Chondrocyte (in vitro differentiated cells): ENCODE data around the gene CXXC1. TPM values are rescaled to one million over a fixed set of nuclear protein-coding genes. Genes with fewer than 3 reads are reported as not detected.
A peak's percentile ranks its signal among the peaks of the same experiment; 100 is the strongest.

ENCODE experiments used
- DNase-seq: peaks from one replicate; pipeline ENCODE4 v3.0.0; 2021; ENCODE audit warnings: mixed read lengths, low spot score
- H3K27ac Mint-ChIP-seq: one replicate; pipeline ENCODE4 v1.8.0; 2021; ENCODE audit warnings: mild to moderate bottlenecking, moderate library complexity, mixed read lengths; ENCODE audit not compliant: unreplicated experiment
- H3K27me3 Mint-ChIP-seq: 2 replicates; pipeline ENCODE4 v1.8.0; 2021; ENCODE audit warnings: low read depth, mixed read lengths
- H3K36me3 Mint-ChIP-seq: 2 replicates; pipeline ENCODE4 v1.8.0; 2021; ENCODE audit warnings: low read depth, mixed read lengths
- H3K4me1 Mint-ChIP-seq: 2 replicates; pipeline ENCODE4 v1.8.0; 2021; ENCODE audit warnings: low read depth, mild to moderate bottlenecking, mixed read lengths
- H3K4me3 Mint-ChIP-seq: one replicate; pipeline ENCODE4 v1.8.0; 2021; ENCODE audit warnings: mild to moderate bottlenecking, moderate library complexity, mixed read lengths; ENCODE audit not compliant: unreplicated experiment
- H3K9me3 Mint-ChIP-seq: 2 replicates; pipeline ENCODE4 v1.8.0; 2021; ENCODE audit warnings: low read depth, mixed read lengths
- total RNA-seq: library from RNA; stranded (reverse); gene quantifications from 3 replicates; pipeline ENCODE4 v1.2.1, GENCODE V29; 2021
- TF ChIP-seq, protein P1 (sequence below): fragments of 200-600 bp; sonication (generic); IDR thresholded peaks from 2 replicates; pipeline ENCODE4 v1.5.0; 2021; ENCODE audit warnings: antibody characterized with exemption, mild to moderate bottlenecking, moderate library complexity

The CXXC1 gene
- total RNA-seq, 1 donor from 2014 or later = 47.6 TPM

DNA sequence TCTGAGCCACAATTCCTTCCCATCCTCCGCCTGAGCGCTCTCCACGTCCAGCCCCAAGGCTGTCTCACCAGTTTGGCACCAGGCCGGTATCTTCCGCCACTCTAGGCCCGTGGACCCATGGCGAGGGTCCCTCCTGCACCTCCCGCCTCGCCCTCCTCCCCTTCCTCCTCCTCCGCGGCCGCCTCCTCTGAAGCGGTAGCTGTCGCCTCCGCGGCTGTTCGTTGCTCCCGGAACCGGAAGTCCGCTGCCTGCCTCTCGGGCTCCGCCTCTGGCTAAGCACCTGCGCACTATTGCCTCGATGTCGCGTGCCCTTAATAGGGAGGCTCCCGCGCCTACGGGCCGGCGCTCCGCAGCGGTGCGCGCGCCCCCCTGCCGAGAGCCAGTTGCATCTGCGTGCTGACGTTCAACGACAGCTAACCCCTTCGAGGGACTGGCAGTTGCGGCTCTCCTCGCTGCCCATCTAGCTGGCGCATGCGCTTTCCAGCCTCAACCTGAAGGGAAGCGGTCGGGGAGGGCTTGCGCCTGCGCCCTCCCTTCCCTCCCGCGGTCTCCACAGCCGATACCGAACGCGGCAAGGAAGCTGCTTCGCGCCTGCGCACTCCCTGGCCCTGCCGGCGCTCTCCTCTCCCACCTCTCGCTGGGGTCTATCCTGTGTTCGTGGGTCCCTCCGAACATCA, 6.1 kb downstream of the CXXC1 start, which contains the start of gene MBD1:
TSS of gene MBD1 (minus strand) at position 229 of the 677 bp plus-strand sequence. CDS start 1,531 bp downstream, outside the sequence.
- TF ChIP-seq, protein P1, sequence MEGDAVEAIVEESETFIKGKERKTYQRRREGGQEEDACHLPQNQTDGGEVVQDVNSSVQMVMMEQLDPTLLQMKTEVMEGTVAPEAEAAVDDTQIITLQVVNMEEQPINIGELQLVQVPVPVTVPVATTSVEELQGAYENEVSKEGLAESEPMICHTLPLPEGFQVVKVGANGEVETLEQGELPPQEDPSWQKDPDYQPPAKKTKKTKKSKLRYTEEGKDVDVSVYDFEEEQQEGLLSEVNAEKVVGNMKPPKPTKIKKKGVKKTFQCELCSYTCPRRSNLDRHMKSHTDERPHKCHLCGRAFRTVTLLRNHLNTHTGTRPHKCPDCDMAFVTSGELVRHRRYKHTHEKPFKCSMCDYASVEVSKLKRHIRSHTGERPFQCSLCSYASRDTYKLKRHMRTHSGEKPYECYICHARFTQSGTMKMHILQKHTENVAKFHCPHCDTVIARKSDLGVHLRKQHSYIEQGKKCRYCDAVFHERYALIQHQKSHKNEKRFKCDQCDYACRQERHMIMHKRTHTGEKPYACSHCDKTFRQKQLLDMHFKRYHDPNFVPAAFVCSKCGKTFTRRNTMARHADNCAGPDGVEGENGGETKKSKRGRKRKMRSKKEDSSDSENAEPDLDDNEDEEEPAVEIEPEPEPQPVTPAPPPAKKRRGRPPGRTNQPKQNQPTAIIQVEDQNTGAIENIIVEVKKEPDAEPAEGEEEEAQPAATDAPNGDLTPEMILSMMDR = peak; percentile 48
- Mint-ChIP-seq H3K36me3 (peaks cover 20% of the 10 kb centered on the region), H3K4me1 (peaks cover 48% of the 10 kb centered on the region), H3K9me3 (no peaks in the 10 kb centered on the region), H3K4me3 (peak within 1 kb of the TSS; percentile 95), H3K27ac (peak within 1 kb of the TSS; percentile 83), H3K27me3 (no peaks in the 10 kb centered on the region)
- DNase-seq = peak; percentile 100

- Mint-ChIP-seq H3K27me3 (no peaks in the 10 kb centered on the region), H3K36me3 (peaks cover 27% of the 10 kb centered on the region), H3K4me1 (peaks cover 43% of the 10 kb centered on the region), H3K4me3 (peak overlapping the region; percentile 95), H3K27ac (peak overlapping the region; percentile 83), H3K9me3 (no peaks in the 10 kb centered on the region)
- TF ChIP-seq, protein P1 = no peak
- DNase-seq = no peak
Observed at GRCh38 chr18:50280707-50281294, 6.7 kb downstream of the CXXC1 start.

DNA sequence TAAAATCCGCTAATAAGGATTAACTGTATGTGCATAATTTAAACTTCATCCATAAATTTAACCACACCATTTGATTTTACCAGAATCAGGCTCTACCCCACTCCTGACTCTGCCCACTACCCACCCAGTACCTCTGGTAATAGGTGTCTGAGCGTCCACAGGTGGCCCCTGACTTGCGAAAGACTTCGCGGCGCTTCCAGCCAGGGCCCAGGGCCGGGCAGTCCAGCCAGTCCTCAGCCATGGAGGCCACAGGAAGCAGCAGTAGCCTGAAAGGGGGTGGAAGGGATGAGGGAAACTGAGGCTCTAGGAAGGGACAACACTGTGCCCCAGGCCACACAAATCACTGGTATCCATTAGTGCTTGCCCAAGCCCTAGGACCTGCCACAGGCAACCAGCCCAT, 7.7 kb downstream of the CXXC1 start:
- H3K27ac Mint-ChIP-seq = peak overlapping the region; percentile 83
- no peaks in the 10 kb centered on the region for H3K27me3 Mint-ChIP-seq
- DNase-seq = no peak
- H3K4me3 Mint-ChIP-seq = peak overlapping the region; percentile 95
- peaks cover 43% of the 10 kb centered on the region for H3K4me1 Mint-ChIP-seq
- TF ChIP-seq, protein P1 = no peak
- no peaks in the 10 kb centered on the region for H3K9me3 Mint-ChIP-seq
- peaks cover 34% of the 10 kb centered on the region for H3K36me3 Mint-ChIP-seq

DNA sequence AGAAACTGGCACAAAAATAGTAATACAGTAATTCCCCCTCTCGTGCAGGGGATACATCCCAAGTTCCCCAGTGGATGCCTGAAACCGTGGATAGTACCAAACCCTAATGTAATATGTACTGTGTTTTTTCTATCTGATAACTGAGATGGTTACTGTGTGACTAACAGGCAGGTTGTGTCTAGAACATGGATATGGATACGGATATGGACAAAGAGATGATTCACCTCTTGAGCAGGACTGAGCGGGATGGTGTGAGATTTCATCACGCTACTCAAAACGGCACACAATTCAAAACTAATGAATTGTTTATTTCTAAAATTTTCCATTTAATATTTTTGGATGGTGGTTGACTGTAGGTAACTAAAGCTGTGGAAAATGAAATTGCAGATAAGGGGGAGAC, 9.6 kb downstream of the CXXC1 start:
- no peaks in the 10 kb centered on the region for H3K27me3 Mint-ChIP-seq
- H3K4me1 Mint-ChIP-seq = peaks cover 37% of the 10 kb centered on the region
- DNase-seq = no peak
- TF ChIP-seq, protein P1 = no peak
- H3K4me3 Mint-ChIP-seq = no peak overlapping the region
- H3K27ac Mint-ChIP-seq = peak overlapping the region; percentile 6
- H3K9me3 Mint-ChIP-seq = no peaks in the 10 kb centered on the region
- H3K36me3 Mint-ChIP-seq = peaks cover 35% of the 10 kb centered on the region

- H3K27ac Mint-ChIP-seq = no peak overlapping the region
- H3K4me3 Mint-ChIP-seq = no peak overlapping the region
- no peaks in the 10 kb centered on the region for H3K9me3 Mint-ChIP-seq
- H3K36me3 Mint-ChIP-seq = peaks cover 45% of the 10 kb centered on the region
- no peaks in the 10 kb centered on the region for H3K27me3 Mint-ChIP-seq
- peaks cover 30% of the 10 kb centered on the region for H3K4me1 Mint-ChIP-seq
- no peak for DNase-seq
- TF ChIP-seq, protein P1 = no peak
Observed at GRCh38 chr18:50276452-50276851, 11.0 kb downstream of the CXXC1 start.
